ENCODE measurements around the gene MTMR8.

MTMR8 gene

DNA sequence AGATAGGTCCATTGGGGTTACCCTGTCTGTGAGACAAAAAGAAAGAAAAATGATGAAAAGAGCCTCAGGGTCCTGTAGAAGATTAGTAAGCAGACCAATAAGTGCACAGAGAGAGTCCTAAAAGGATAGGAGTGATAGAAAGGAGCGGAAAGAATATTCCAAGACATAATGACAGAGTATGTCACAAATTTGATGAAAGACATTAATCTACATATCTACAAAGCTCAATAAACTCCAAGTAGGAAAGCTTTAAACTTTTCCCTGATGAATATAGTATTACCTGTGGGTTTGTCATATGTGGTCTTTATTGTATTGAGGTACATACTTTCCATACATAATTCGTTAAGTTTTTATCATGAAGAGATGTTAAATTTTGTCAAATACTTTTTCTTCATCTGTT lies 73.7 kb downstream of the MTMR8 start:
- H3K27ac ChIP-seq = no peak overlapping the region
- no peak for DNase-seq (ENCODE audit: low spot score)
- H3K4me3 ChIP-seq = no peak overlapping the region
- TF ChIP-seq, protein P1, sequence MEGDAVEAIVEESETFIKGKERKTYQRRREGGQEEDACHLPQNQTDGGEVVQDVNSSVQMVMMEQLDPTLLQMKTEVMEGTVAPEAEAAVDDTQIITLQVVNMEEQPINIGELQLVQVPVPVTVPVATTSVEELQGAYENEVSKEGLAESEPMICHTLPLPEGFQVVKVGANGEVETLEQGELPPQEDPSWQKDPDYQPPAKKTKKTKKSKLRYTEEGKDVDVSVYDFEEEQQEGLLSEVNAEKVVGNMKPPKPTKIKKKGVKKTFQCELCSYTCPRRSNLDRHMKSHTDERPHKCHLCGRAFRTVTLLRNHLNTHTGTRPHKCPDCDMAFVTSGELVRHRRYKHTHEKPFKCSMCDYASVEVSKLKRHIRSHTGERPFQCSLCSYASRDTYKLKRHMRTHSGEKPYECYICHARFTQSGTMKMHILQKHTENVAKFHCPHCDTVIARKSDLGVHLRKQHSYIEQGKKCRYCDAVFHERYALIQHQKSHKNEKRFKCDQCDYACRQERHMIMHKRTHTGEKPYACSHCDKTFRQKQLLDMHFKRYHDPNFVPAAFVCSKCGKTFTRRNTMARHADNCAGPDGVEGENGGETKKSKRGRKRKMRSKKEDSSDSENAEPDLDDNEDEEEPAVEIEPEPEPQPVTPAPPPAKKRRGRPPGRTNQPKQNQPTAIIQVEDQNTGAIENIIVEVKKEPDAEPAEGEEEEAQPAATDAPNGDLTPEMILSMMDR (IDR thresholded peaks at IDR 0.05) = no peak

DNA sequence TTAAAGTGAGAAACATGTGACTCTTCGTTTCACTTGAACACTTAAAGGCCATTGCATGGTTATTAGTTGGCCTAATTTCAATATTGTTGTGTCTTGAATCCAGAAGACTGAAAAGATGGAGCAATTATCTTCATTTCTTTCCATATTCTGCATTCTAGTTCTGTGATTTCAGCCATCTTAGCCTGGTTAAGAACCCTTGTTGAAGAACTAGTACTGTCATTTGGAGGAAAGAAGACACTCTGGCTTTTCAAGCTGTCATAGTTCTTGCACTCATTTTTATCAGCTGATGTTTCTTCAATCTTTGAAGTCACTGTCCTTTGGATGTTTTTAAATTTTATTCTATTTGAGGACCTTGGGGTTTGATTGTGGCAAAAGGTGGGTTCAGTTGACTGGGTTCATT lies 81.6 kb downstream of the MTMR8 start:
- no peak overlapping the region for H3K27ac ChIP-seq
- no peak for DNase-seq (ENCODE audit: low spot score)
- H3K4me3 ChIP-seq = no peak overlapping the region
- TF ChIP-seq, protein P1 (IDR thresholded peaks at IDR 0.05) = no peak

DNA sequence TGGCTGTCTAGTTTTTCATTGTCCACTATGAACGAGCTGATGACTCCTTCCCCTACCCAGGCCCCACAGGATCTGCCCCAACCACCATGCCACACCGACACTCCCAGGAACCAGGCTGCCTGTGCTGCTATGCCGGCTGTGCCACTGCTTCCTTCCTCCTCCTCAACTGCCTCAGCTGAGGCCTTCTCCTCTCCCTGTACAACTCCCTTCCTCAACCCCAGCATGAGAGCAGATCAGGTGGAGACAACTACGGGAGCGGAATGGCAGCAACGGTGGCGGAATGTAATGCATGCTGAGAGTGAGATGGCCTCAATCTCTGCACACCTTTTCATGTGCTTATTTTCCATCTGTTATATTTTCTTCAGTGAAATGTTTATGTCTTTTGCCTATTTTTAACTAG lies 88.5 kb downstream of the MTMR8 start:
- no peak for DNase-seq (ENCODE audit: low spot score)

DNA sequence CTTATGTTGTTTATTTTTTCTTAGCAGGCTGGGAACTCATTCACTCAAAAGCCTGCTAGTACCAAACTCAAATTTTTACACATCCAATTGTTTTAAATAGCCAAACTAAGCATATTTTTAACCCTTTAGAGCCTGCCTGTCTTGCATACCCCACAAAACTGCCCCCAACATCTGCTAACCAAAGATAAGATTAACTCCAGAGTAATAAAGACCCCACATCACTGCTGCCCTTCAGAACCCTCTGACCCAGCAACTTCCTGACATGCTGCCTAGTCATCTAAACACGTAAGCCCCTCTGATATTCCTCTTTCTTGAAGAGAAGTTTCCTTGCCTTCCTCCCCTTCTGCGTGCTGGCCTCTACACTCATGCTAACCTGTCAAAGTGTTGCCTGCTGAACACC lies 104.1 kb downstream of the MTMR8 start:
- TF ChIP-seq, protein P1 (IDR thresholded peaks at IDR 0.05) = no peak
- no peak overlapping the region for H3K27ac ChIP-seq
- DNase-seq (ENCODE audit: low spot score) = no peak
- no peak overlapping the region for H3K4me3 ChIP-seq

More for the DNA sequence above, 88.5 kb downstream of the MTMR8 start:
- Histone ChIP-seq H3K27ac (no peak overlapping the region), H3K4me3 (no peak overlapping the region)
- TF ChIP-seq, protein P1 (IDR thresholded peaks at IDR 0.05) = no peak

DNA sequence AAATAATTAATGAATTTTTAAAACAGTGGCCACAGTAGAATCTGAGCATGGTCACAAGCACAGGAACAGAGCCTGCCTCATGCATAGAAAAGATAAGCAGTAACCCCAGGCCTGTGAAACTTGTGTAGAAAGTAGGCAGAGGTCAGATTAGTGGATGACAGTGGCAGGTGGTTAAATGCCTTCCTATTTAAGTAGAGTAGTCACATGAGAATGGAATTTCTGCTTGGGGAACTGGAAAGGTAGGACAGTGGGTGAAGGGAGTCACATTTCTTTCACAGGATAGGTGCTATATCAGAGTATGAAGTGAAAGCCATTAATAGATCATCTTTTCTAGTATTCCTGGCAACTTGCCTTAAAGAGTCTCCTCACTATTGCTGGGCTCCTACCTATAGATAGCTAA lies 130.0 kb downstream of the MTMR8 start:
- H3K4me3 ChIP-seq = no peak overlapping the region
- H3K27ac ChIP-seq = no peak overlapping the region
- DNase-seq (ENCODE audit: low spot score) = no peak
- TF ChIP-seq, protein P1 (IDR thresholded peaks at IDR 0.05) = no peak

DNA sequence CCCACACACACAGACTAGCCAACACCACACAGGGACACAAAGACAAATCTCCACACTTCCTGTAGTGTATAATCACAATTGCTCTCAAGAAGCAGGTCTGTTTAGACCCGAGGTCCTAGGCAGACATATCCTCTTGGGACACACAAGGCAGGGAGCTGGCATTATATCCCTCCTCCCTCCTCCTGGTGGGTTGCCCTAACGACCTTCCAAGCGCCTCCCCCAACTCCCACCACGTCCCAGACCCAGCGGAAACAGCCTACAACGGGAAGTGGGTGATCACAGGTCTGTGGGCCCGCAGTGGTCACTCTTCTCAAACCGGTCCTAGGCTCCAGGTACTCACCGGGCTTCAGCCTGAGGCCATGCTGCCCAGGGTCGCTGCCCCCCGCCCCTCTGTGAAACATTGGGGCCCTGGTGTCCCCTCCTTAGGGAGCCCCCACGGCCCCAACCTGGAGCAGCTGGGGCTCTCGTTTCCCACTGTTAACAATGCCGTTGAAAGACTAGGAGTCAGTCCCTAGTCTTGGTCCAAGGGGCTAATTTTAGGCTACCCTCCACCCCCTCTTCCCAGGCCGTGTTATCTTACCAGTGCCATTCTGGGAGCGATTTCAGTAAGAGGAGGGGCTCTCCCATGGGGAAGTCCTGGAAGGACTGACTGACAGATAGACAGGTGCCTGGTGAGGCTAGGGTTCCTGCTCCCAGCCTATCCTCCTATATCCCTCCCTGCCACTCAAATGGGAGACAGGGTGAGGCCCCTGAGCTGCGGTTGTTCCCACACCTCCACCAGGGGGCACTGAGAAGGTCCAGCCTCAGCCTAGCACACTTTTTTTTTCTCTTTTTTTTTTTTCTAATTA lies 164.9 kb downstream of the MTMR8 start, which contains the start of gene ASB12:
Gene ASB12, minus strand, starts transcription at position 485 of the 848 bp plus-strand sequence. CDS start 4,957 bp downstream, outside the sequence.
- DNase-seq (ENCODE audit: low spot score) = no peak
- Histone ChIP-seq H3K27ac (no peak within 1 kb of the TSS), H3K4me3 (no peak within 1 kb of the TSS)
- TF ChIP-seq, protein P1 (IDR thresholded peaks at IDR 0.05) = no peak

DNA sequence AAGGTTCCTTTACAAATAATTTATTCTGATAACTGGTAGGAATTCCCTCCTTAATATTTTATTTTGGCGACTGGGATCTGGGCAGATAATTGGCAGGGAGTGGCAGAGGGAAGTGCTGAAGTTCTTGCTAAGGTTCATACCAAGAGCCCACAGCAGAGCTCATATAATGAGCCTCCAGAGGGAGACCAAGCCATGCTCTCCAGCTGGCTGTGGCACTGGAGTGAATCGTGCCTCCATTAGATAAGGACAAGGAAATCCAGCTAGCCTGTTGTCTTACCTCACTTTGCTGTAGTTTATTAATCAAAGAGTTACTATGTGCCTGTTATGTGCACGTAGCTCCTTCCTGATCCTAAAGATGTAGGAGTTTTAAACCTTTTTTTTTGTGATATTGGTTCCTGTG lies 166.1 kb downstream of the MTMR8 start:
- no peak overlapping the region for H3K27ac ChIP-seq
- TF ChIP-seq, protein P1 (IDR thresholded peaks at IDR 0.05) = no peak
- H3K4me3 ChIP-seq = no peak overlapping the region
- DNase-seq (ENCODE audit: low spot score) = no peak
